ENCODE measurements around the gene MIDN. TPM values are rescaled to one million over a fixed set of nuclear protein-coding genes. Genes with fewer than 3 reads are reported as not detected.

MIDN gene
- total RNA-seq, 1 donor from 2014 or later = 325 TPM

DNA sequence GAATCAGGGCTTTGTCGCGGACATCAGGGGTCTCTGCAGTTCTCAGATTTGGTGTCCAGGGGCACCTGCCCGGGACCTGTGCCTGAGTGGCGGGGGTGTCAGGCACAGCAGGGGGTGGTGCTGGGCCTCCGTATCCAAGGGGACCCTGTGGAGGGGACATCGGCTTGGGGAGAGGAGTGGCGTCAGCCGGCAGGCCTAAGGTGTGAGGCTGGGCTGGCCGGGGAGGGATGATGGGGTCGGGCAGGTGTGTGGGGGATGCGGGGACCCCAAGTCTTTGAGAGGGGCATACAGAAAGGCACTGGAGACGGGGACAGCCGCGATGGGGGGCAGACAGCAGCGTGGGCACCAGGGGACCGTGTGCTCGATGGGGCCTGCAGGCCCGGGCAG lies 39.8 kb downstream of the MIDN start:
- peak overlapping the region; percentile 17 for H3K27ac Mint-ChIP-seq (ENCODE audit: unreplicated experiment)
- TF ChIP-seq, protein P1, sequence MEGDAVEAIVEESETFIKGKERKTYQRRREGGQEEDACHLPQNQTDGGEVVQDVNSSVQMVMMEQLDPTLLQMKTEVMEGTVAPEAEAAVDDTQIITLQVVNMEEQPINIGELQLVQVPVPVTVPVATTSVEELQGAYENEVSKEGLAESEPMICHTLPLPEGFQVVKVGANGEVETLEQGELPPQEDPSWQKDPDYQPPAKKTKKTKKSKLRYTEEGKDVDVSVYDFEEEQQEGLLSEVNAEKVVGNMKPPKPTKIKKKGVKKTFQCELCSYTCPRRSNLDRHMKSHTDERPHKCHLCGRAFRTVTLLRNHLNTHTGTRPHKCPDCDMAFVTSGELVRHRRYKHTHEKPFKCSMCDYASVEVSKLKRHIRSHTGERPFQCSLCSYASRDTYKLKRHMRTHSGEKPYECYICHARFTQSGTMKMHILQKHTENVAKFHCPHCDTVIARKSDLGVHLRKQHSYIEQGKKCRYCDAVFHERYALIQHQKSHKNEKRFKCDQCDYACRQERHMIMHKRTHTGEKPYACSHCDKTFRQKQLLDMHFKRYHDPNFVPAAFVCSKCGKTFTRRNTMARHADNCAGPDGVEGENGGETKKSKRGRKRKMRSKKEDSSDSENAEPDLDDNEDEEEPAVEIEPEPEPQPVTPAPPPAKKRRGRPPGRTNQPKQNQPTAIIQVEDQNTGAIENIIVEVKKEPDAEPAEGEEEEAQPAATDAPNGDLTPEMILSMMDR (IDR thresholded peaks at IDR 0.05; ENCODE audit: partially characterized antibody, unreplicated experiment) = no peak
- H3K9me3 Mint-ChIP-seq (ENCODE audit: unreplicated experiment) = peaks cover 4% of the 10 kb centered on the region
- peak overlapping the region; percentile 30 for H3K4me3 Mint-ChIP-seq (ENCODE audit: unreplicated experiment)
- no peaks in the 10 kb centered on the region for H3K36me3 Mint-ChIP-seq (ENCODE audit: unreplicated experiment)
- DNase-seq = peak; percentile 14
- H3K27me3 Mint-ChIP-seq (ENCODE audit: unreplicated experiment) = peaks cover 7% of the 10 kb centered on the region
- H3K4me1 Mint-ChIP-seq (ENCODE audit: low read depth, unreplicated experiment) = no peaks in the 10 kb centered on the region

- Mint-ChIP-seq H3K9me3 (ENCODE audit: unreplicated experiment) (peaks cover 4% of the 10 kb centered on the region), H3K4me3 (ENCODE audit: unreplicated experiment) (peak overlapping the region; percentile 65), H3K4me1 (ENCODE audit: low read depth, unreplicated experiment) (no peaks in the 10 kb centered on the region), H3K36me3 (ENCODE audit: unreplicated experiment) (no peaks in the 10 kb centered on the region), H3K27ac (ENCODE audit: unreplicated experiment) (no peak overlapping the region), H3K27me3 (ENCODE audit: unreplicated experiment) (peaks cover 7% of the 10 kb centered on the region)
- peak; percentile 20 for DNase-seq
- TF ChIP-seq, protein P1 (IDR thresholded peaks at IDR 0.05; ENCODE audit: partially characterized antibody, unreplicated experiment) = no peak
Observed at GRCh38 chr19:1288833-1289685, 40.7 kb downstream of the MIDN start.

GRCh38 chr19:1289686-1290025 lies 41.3 kb downstream of the MIDN start:
- no peak overlapping the region for H3K27ac Mint-ChIP-seq (ENCODE audit: unreplicated experiment)
- H3K4me3 Mint-ChIP-seq (ENCODE audit: unreplicated experiment) = no peak overlapping the region
- no peak for DNase-seq
- peaks cover 2% of the 10 kb centered on the region for H3K9me3 Mint-ChIP-seq (ENCODE audit: unreplicated experiment)
- H3K27me3 Mint-ChIP-seq (ENCODE audit: unreplicated experiment) = peaks cover 7% of the 10 kb centered on the region
- no peaks in the 10 kb centered on the region for H3K4me1 Mint-ChIP-seq (ENCODE audit: low read depth, unreplicated experiment)
- no peaks in the 10 kb centered on the region for H3K36me3 Mint-ChIP-seq (ENCODE audit: unreplicated experiment)
- TF ChIP-seq, protein P1 (IDR thresholded peaks at IDR 0.05; ENCODE audit: partially characterized antibody, unreplicated experiment) = no peak

DNA sequence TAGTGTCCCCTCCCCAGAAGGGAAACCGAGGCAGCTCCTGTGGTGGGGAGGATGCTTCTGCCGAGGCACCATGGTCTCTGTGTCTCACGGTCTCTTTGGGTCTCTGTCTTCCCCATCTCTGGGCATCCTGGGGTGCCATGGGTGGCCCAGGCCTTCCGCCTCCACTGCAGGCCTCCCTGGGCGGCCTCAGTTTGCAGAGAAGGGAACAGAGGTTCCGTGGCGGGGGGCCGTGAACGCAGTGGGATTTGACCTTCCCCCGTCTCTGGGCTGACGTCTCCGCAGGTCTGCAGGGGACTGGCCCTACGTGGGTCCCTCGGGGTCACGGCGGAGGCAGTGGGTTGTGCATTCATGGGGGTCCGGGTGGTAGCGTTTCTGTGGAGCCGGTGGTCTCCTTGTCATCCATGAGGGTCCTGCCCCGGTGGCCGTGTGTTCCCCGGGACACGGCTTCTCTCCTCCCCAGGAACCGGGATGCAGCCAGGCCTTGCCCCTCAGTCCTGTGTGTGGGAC lies 41.9 kb downstream of the MIDN start:
- no peaks in the 10 kb centered on the region for H3K36me3 Mint-ChIP-seq (ENCODE audit: unreplicated experiment)
- H3K4me3 Mint-ChIP-seq (ENCODE audit: unreplicated experiment) = no peak overlapping the region
- no peaks in the 10 kb centered on the region for H3K4me1 Mint-ChIP-seq (ENCODE audit: low read depth, unreplicated experiment)
- DNase-seq = peak; percentile 21
- H3K27ac Mint-ChIP-seq (ENCODE audit: unreplicated experiment) = no peak overlapping the region
- H3K27me3 Mint-ChIP-seq (ENCODE audit: unreplicated experiment) = peaks cover 4% of the 10 kb centered on the region
- TF ChIP-seq, protein P1 (IDR thresholded peaks at IDR 0.05; ENCODE audit: partially characterized antibody, unreplicated experiment) = no peak
- no peaks in the 10 kb centered on the region for H3K9me3 Mint-ChIP-seq (ENCODE audit: unreplicated experiment)
